Panc1 (cell line): Measurements from ENCODE around the gene MAEA. TPM values are rescaled to one million over a fixed set of nuclear protein-coding genes. Genes with fewer than 3 reads are reported as not detected.

ENCODE experiments used
- ATAC-seq: fragments of 200-7000 bp; cut with Tn5 transposase; 2 replicates; pipeline ENCODE4 v1.9.1; 2020; ENCODE audit warnings: mild to moderate bottlenecking, moderate library complexity
- BruUV-seq: library from RNA; stranded (reverse); fragments of 400-500 nt; replicated peaks from 2 replicates; lab custom pipeline; 2021; lab: Mats Ljungman, UMichigan
- CTCF ChIA-PET: fragments of 300-600 bp; sonication (Branson Sonifier 250); formaldehyde crosslinking; loops from one replicate; lab custom pipeline; 2022; ENCODE audit warnings: antibody characterized with exemption; lab: Charles Lee
- POLR2A ChIA-PET: fragments of 300-600 bp; sonication (Branson Sonifier 250); formaldehyde crosslinking; loops from one replicate; lab custom pipeline; 2022; ENCODE audit warnings: antibody characterized with exemption; lab: Charles Lee
- DNase-seq: peaks from one replicate; pipeline ENCODE4 v3.0.0-alpha.2; 2010; ENCODE audit warnings: low read depth, low spot score
- H3K27ac ChIP-seq: 2 replicates; pipeline ENCODE4 v1.5.1; 2011; ENCODE audit warnings: mild to moderate bottlenecking, low read length, inconsistent platforms
- H3K27me3 ChIP-seq: fragments of 200-500 bp; sonication (Bioruptor generic); 2 replicates; pipeline ENCODE4 v1.6.0; 2014; ENCODE audit warnings: low read length, inconsistent platforms; ENCODE audit not compliant: control insufficient read depth, insufficient read depth
- H3K36me3 ChIP-seq: fragments of 200-500 bp; sonication (Bioruptor generic); 2 replicates; pipeline ENCODE4 v1.5.1; 2014; ENCODE audit warnings: inconsistent platforms, mild to moderate bottlenecking, low read length, moderate library complexity; ENCODE audit not compliant: control insufficient read depth, insufficient read depth
- H3K4me1 ChIP-seq: 2 replicates; pipeline ENCODE4 v1.5.1; 2011; ENCODE audit warnings: inconsistent platforms, mild to moderate bottlenecking, low read length, moderate library complexity; ENCODE audit not compliant: control insufficient read depth, insufficient read depth
- H3K4me3 ChIP-seq, 2 experiments: 2 replicates each; pipeline ENCODE4 v1.5.1; 2011 to 2012; ENCODE audit warnings: low read depth in 2 of 2, low read length in 2 of 2, mild to moderate bottlenecking in 2 of 2, inconsistent platforms in 1 of 2, moderate library complexity in 1 of 2
- H3K9me3 ChIP-seq: fragments of 200-500 bp; sonication (Bioruptor generic); 2 replicates; pipeline ENCODE4 v1.5.1; 2014; ENCODE audit warnings: low read depth, mild to moderate bottlenecking, inconsistent platforms, low read length, moderate library complexity; ENCODE audit not compliant: control insufficient read depth, insufficient read depth
- POLR2AphosphoS5 ChIP-seq: IDR thresholded peaks from 2 replicates; pipeline ENCODE4 v1.6.1; 2012; ENCODE audit warnings: mild to moderate bottlenecking, low read depth, low read length, moderate library complexity
- SIN3A ChIP-seq: IDR thresholded peaks from 2 replicates; pipeline ENCODE4 v1.6.1; 2012; ENCODE audit warnings: low read depth, mild to moderate bottlenecking, low read length, moderate library complexity, borderline replicate concordance; ENCODE audit not compliant: insufficient read depth
- TCF7L2 ChIP-seq: IDR thresholded peaks from 2 replicates; pipeline ENCODE4 v1.6.1; 2011; ENCODE audit warnings: mild to moderate bottlenecking, low read depth, low read length, inconsistent platforms
- in situ Hi-C: cut with HindIII; loops from 2 replicates; pipeline ENCODE4 v1.10.0; 2016; ENCODE audit warnings: low sequenced_read_pairs, low pct_unique_long_range_greater_than_20kb
- intact Hi-C: fragments of 100-400 bp; cut with micrococcal nuclease; formaldehyde crosslinking; loops from one replicate; pipeline ENCODE4 v1.10.0; 2022; ENCODE audit not compliant: unreplicated experiment
- total RNA-seq: library from RNA; stranded (reverse); gene quantifications from one replicate; pipeline ENCODE4 v1.2.1, GENCODE V29; 2021; ENCODE audit not compliant: unreplicated experiment
- TF ChIP-seq, protein P1 (sequence below): fragments of 450-650 bp; IDR thresholded peaks from 2 replicates; pipeline ENCODE4 v1.5.1; 2017; ENCODE audit warnings: mild to moderate bottlenecking
- TF ChIP-seq, protein P2 (sequence below), 2 experiments: IDR thresholded peaks; 2 replicates each; pipeline ENCODE4 v1.6.1; 2011 to 2012; ENCODE audit warnings: low read depth in 2 of 2, control low read depth in 1 of 2, low read length in 1 of 2, mild to moderate bottlenecking in 1 of 2, moderate library complexity in 1 of 2; ENCODE audit not compliant: insufficient read depth in 1 of 2

The MAEA gene
- total RNA-seq, 1 experiment from 2014 or later = 62.3 TPM

DNA sequence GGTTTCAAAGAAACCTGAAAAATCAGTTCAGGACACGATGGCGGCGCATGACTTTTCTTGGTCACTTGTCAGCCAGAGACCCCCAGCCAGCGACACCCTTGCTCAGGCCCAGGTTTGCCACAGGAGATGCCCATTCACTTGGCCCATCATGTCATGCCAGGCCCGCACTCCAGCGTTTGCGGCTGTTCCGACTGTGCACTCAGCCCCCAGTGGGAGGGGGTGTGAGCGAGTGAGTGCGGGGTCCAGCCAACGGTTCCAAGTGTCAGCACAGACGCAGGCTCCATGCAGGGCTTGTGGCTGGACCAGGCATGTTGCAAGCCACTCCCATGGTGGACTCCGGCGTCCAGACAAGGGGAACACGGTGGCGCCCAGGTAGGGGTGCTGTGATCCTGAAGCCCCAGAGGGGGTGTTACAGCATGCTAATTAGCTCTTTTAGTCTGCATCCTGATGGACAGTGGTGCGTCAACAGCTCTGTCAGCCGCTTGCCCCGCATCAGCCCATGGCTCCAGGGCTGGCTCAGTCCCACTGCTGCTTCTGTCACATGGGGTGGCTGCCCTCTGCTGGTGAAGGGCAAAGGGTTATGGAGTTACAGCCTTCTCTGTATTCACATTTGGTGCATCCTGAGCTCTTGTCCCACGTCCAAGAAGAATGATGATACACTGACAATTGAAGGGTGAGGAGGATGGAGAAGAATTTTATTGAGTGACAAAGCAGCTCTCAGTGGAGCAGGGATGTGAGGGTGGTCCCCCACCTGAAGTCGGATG lies 3.7 kb upstream of the MAEA start:
- Histone ChIP-seq H3K4me3 (no peak overlapping the region), H3K4me1 (peaks cover 6% of the 10 kb centered on the region), H3K27ac (no peak overlapping the region), H3K36me3 (no peaks in the 10 kb centered on the region), H3K27me3 (no peaks in the 10 kb centered on the region), H3K9me3 (no peaks in the 10 kb centered on the region)
- DNase-seq = no peak
- intact Hi-C loops (no loop called here), in situ Hi-C loops (no loop called here)
- CTCF ChIA-PET = interaction anchor here (0.9 kb wide), 1 partner anchor 120 kb away, joined by 3 read pairs; no protein-coding TSS in a partner anchor
- no peak for ATAC-seq
- BruUV-seq = no TSS peak
- POLR2A ChIA-PET = no interaction called here
- TF ChIP-seq, protein P1, sequence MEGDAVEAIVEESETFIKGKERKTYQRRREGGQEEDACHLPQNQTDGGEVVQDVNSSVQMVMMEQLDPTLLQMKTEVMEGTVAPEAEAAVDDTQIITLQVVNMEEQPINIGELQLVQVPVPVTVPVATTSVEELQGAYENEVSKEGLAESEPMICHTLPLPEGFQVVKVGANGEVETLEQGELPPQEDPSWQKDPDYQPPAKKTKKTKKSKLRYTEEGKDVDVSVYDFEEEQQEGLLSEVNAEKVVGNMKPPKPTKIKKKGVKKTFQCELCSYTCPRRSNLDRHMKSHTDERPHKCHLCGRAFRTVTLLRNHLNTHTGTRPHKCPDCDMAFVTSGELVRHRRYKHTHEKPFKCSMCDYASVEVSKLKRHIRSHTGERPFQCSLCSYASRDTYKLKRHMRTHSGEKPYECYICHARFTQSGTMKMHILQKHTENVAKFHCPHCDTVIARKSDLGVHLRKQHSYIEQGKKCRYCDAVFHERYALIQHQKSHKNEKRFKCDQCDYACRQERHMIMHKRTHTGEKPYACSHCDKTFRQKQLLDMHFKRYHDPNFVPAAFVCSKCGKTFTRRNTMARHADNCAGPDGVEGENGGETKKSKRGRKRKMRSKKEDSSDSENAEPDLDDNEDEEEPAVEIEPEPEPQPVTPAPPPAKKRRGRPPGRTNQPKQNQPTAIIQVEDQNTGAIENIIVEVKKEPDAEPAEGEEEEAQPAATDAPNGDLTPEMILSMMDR = no peak
- TF ChIP-seq SIN3A (no peak), POLR2AphosphoS5 (no peak), TCF7L2 (no peak)
- TF ChIP-seq, protein P2, sequence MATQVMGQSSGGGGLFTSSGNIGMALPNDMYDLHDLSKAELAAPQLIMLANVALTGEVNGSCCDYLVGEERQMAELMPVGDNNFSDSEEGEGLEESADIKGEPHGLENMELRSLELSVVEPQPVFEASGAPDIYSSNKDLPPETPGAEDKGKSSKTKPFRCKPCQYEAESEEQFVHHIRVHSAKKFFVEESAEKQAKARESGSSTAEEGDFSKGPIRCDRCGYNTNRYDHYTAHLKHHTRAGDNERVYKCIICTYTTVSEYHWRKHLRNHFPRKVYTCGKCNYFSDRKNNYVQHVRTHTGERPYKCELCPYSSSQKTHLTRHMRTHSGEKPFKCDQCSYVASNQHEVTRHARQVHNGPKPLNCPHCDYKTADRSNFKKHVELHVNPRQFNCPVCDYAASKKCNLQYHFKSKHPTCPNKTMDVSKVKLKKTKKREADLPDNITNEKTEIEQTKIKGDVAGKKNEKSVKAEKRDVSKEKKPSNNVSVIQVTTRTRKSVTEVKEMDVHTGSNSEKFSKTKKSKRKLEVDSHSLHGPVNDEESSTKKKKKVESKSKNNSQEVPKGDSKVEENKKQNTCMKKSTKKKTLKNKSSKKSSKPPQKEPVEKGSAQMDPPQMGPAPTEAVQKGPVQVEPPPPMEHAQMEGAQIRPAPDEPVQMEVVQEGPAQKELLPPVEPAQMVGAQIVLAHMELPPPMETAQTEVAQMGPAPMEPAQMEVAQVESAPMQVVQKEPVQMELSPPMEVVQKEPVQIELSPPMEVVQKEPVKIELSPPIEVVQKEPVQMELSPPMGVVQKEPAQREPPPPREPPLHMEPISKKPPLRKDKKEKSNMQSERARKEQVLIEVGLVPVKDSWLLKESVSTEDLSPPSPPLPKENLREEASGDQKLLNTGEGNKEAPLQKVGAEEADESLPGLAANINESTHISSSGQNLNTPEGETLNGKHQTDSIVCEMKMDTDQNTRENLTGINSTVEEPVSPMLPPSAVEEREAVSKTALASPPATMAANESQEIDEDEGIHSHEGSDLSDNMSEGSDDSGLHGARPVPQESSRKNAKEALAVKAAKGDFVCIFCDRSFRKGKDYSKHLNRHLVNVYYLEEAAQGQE (IDR thresholded peaks at IDR 0.05; ENCODE audit: insufficient read depth in 1 of 2, low read depth in 2 of 2, low read length in 1 of 2) = no peak

DNA sequence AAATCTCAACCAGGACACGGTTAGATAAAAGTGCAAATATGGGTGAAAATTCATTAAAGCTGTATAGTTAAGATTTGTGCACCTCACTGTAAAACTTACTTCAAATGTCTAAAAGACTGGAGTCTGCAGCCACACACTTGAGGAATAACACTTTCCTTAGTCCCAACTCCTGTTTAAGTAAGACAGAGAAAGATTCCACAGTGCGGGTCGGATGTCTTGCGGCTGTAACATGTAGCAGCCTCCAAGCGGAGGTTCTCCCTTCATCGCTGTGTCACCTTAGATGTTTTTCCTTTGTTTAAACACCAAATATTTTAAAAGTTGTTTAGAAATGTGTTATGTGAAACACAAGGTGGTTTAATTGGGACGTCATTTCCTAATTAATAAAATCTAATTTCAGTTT lies 905 bp upstream of the MAEA start:
- DNase-seq (no peak), ATAC-seq (no peak)
- BruUV-seq = no TSS peak
- Histone ChIP-seq H3K27me3 (no peaks in the 10 kb centered on the region), H3K27ac (peak overlapping the region; percentile 87), H3K4me3 (peak overlapping the region; percentile 81 to 89), H3K36me3 (no peaks in the 10 kb centered on the region), H3K4me1 (peaks cover 26% of the 10 kb centered on the region), H3K9me3 (no peaks in the 10 kb centered on the region)
- intact Hi-C loops (no loop called here), in situ Hi-C loops (no loop called here)
- ChIA-PET POLR2A (no interaction called here), CTCF (no interaction called here)
- TF ChIP-seq TCF7L2 (no peak), SIN3A (no peak), POLR2AphosphoS5 (no peak)
- TF ChIP-seq, protein P1 = no peak
- TF ChIP-seq, protein P2 (IDR thresholded peaks at IDR 0.05; ENCODE audit: insufficient read depth in 1 of 2, low read depth in 2 of 2, low read length in 1 of 2) = no peak
